Gastrocnemius medialis (tissue), 4 donors: ENCODE data around the gene EHD4. TPM values are rescaled to one million over a fixed set of nuclear protein-coding genes. Genes with fewer than 3 reads are reported as not detected.

Source experiments
- ATAC-seq, 2 donors: fragments of 150-250 bp; one replicate each; pipeline ENCODE4 v1.9.1; 2016
- DNase-seq, 2 donors: peaks; one replicate each; pipeline ENCODE4 v3.0.0-alpha.2; 2019
- H3K27ac ChIP-seq, 4 donors: fragments of 200-600 bp; sonication (generic); 1 replicate in 1 of 4; 2 replicates in 3 of 4; pipeline ENCODE4 v1.5.1; 2016 to 2018; ENCODE audit warnings: mild to moderate bottlenecking in 2 of 4, moderate library complexity in 1 of 4
- H3K27me3 ChIP-seq, 3 donors: fragments of 200-600 bp; sonication (generic) in 2 of 3; 1 replicate in 1 of 3; 2 replicates in 2 of 3; pipeline versions ENCODE4 v1.5.1 to v1.6.0; 2016 to 2019; ENCODE audit warnings: mild to moderate bottlenecking in 1 of 3, moderate library complexity in 1 of 3
- H3K36me3 ChIP-seq, 2 donors: fragments of 200-600 bp; sonication (generic) in 1 of 2; one replicate each; pipeline ENCODE4 v1.5.1; 2017 to 2018
- H3K4me1 ChIP-seq, 2 donors: fragments of 200-600 bp; sonication (generic) in 1 of 2; one replicate each; pipeline ENCODE4 v1.5.1; 2016 to 2017; ENCODE audit warnings: mild to moderate bottlenecking in 2 of 2
- H3K4me3 ChIP-seq, 4 donors: fragments of 200-600 bp; sonication (generic) in 3 of 4; 1 replicate in 1 of 4; 2 replicates in 3 of 4; pipeline ENCODE4 v1.5.1; 2016 to 2019; ENCODE audit warnings: mild to moderate bottlenecking in 2 of 4
- H3K9me3 ChIP-seq, 3 donors: fragments of 200-600 bp; sonication (generic) in 2 of 3; 1 replicate in 1 of 3; 2 replicates in 2 of 3; pipeline ENCODE4 v1.5.1; 2016 to 2019
- POLR2A ChIP-seq, 2 donors: fragments of 450-650 bp; IDR thresholded peaks; one replicate each; pipeline ENCODE4 v1.6.1; 2017; ENCODE audit warnings: antibody characterized with exemption in 2 of 2, mild to moderate bottlenecking in 2 of 2, moderate library complexity in 2 of 2
- in situ Hi-C, 4 donors: fragments of 200-750 bp; cut with MboI; loops; one replicate each; pipeline versions ENCODE4 v1.15.0 to v1.8.0; 2017; ENCODE audit warnings: low sequenced_read_pairs in 4 of 4
- intact Hi-C: fragments of 100-400 bp; cut with DNase I; formaldehyde crosslinking; loops from one replicate; pipeline ENCODE4 v1.15.1; 2023; ENCODE audit warnings: low total_unique reads
- total RNA-seq, 4 donors: library from RNA; depleted of rRNA; stranded (reverse); fragments of >200 nt; gene quantifications; one replicate each; pipeline versions ENCODE4 v1.1.0 to v1.2.3, GENCODE V29; 2016
- TF ChIP-seq, protein P1 (sequence below), 5 experiments: fragments of 450-650 bp in 3 of 5; fragments of 200-600 bp in 2 of 5; sonication (generic) in 2 of 5; IDR thresholded peaks in 4 of 5; conservative IDR thresholded peaks in 1 of 5; 1 replicate in 4 of 5; 2 replicates in 1 of 5; pipeline ENCODE4 v1.5.1; 2016 to 2019; ENCODE audit warnings: antibody characterized with exemption in 5 of 5, mild to moderate bottlenecking in 3 of 5, moderate library complexity in 3 of 5

EHD4 gene
- total RNA-seq, 4 donors from 2014 or later = 3.8 to 7.1 (median 4.3) TPM

DNA sequence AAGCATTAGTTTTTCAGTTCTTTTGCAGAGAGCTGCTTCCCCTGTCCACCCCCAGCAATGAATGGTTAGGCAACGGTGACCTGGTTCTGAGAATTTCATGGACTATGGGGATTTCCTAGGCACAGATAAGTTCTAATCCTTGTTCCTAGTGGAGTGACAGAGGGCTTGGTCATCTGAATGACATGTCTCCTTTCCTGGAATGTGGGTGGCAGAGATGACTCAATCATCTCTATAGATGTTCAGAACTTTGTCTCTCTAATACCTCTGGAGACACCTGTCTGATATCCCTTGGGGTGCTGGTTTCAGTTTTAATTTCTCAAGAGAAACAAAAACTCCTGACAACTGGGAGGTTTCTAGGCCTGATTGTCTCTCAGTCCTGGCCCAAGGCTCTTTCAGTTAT lies 38.1 kb upstream of the EHD4 start:
- H3K9me3 ChIP-seq = no peaks in the 10 kb centered on the region
- H3K27ac ChIP-seq = no peak overlapping the region
- DNase-seq (no peak), ATAC-seq (no peak)
- no peaks in the 10 kb centered on the region for H3K27me3 ChIP-seq
- in situ Hi-C loops = no loop called here
- intact Hi-C loops = no loop called here
- TF ChIP-seq POLR2A (IDR thresholded peaks at IDR 0.05) = no peak
- TF ChIP-seq, protein P1, sequence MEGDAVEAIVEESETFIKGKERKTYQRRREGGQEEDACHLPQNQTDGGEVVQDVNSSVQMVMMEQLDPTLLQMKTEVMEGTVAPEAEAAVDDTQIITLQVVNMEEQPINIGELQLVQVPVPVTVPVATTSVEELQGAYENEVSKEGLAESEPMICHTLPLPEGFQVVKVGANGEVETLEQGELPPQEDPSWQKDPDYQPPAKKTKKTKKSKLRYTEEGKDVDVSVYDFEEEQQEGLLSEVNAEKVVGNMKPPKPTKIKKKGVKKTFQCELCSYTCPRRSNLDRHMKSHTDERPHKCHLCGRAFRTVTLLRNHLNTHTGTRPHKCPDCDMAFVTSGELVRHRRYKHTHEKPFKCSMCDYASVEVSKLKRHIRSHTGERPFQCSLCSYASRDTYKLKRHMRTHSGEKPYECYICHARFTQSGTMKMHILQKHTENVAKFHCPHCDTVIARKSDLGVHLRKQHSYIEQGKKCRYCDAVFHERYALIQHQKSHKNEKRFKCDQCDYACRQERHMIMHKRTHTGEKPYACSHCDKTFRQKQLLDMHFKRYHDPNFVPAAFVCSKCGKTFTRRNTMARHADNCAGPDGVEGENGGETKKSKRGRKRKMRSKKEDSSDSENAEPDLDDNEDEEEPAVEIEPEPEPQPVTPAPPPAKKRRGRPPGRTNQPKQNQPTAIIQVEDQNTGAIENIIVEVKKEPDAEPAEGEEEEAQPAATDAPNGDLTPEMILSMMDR (IDR thresholded peaks at IDR 0.05 in 4 of 5, conservative IDR thresholded peaks at IDR 0.05 in 1 of 5) = no peak
- no peak overlapping the region for H3K4me3 ChIP-seq
- no peaks in the 10 kb centered on the region for H3K4me1 ChIP-seq
- no peaks in the 10 kb centered on the region for H3K36me3 ChIP-seq

DNA sequence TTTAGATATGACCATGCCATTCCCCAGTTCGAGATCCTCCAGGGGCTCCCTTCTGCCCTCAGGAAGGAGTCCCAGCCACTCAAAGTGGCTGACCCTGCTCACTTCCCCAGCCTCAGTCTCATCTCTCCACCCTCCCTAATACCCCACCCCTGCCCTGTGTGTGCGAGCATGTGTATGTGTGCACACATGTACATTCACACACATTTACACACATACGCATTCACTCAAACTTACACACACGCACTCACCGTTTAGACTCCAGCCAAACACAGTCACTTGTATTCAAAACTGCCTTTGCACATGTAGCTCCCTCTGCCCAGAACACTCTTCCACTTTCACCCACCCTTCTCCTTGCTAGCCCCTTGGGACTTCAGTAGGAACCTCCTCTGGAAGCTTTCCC lies 37.1 kb upstream of the EHD4 start:
- intact Hi-C loops (no loop called here), in situ Hi-C loops (no loop called here)
- no peaks in the 10 kb centered on the region for H3K27me3 ChIP-seq
- no peak for ATAC-seq
- no peaks in the 10 kb centered on the region for H3K9me3 ChIP-seq
- TF ChIP-seq POLR2A (IDR thresholded peaks at IDR 0.05) = no peak
- TF ChIP-seq, protein P1 (IDR thresholded peaks at IDR 0.05 in 4 of 5, conservative IDR thresholded peaks at IDR 0.05 in 1 of 5) = no peak
- DNase-seq = no peak
- H3K36me3 ChIP-seq = no peaks in the 10 kb centered on the region
- no peak overlapping the region for H3K27ac ChIP-seq
- no peaks in the 10 kb centered on the region for H3K4me1 ChIP-seq
- H3K4me3 ChIP-seq = no peak overlapping the region

DNA sequence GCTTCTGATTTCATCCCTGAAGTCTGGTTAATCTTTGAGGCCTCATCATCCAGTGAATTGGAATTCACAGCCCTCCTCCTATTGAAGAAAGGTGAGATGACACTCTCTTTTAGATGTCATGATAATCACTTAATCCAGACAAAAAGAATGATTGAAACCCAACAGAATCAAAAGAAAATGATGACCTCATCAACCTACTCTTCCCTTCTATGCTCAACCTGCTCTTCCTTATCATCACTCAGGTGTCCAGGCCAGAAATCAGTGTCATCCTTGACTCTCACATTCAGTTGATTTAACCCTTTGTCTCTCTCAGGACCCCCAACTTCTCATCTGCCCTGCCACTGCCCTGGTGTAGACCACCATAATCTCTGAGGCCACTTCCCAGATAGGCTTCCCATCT lies 36.7 kb upstream of the EHD4 start:
- intact Hi-C loops (no loop called here), in situ Hi-C loops (no loop called here)
- DNase-seq (no peak), ATAC-seq (no peak)
- Histone ChIP-seq H3K27ac (no peak overlapping the region), H3K4me3 (no peak overlapping the region), H3K27me3 (no peaks in the 10 kb centered on the region), H3K4me1 (no peaks in the 10 kb centered on the region), H3K36me3 (no peaks in the 10 kb centered on the region), H3K9me3 (no peaks in the 10 kb centered on the region)
- TF ChIP-seq, protein P1 (IDR thresholded peaks at IDR 0.05 in 4 of 5, conservative IDR thresholded peaks at IDR 0.05 in 1 of 5) = no peak

GRCh38 chr15:42007386-42007785 lies 35.0 kb upstream of the EHD4 start:
- Histone ChIP-seq H3K27me3 (no peaks in the 10 kb centered on the region), H3K9me3 (no peaks in the 10 kb centered on the region), H3K4me1 (peaks cover 0 to 2% of the 10 kb centered on the region in 2 donors), H3K4me3 (no peak overlapping the region), H3K27ac (no peak overlapping the region), H3K36me3 (no peaks in the 10 kb centered on the region)
- DNase-seq (no peak), ATAC-seq (no peak)
- intact Hi-C loops = no loop called here
- no peak for TF ChIP-seq POLR2A (IDR thresholded peaks at IDR 0.05)
- TF ChIP-seq, protein P1 (IDR thresholded peaks at IDR 0.05 in 4 of 5, conservative IDR thresholded peaks at IDR 0.05 in 1 of 5) = no peak
- in situ Hi-C loops = no loop called here

- DNase-seq (no peak), ATAC-seq (peak in 1 of 2 donors; percentile 27)
- in situ Hi-C loops (no loop called here), intact Hi-C loops (no loop called here)
- Histone ChIP-seq H3K27me3 (no peaks in the 10 kb centered on the region), H3K9me3 (no peaks in the 10 kb centered on the region), H3K36me3 (no peaks in the 10 kb centered on the region), H3K27ac (no peak overlapping the region), H3K4me1 (peaks cover 0 to 5% of the 10 kb centered on the region in 2 donors), H3K4me3 (no peak overlapping the region)
- TF ChIP-seq, protein P1 (IDR thresholded peaks at IDR 0.05 in 4 of 5, conservative IDR thresholded peaks at IDR 0.05 in 1 of 5) = no peak
- no peak for TF ChIP-seq POLR2A (IDR thresholded peaks at IDR 0.05)
Measured at GRCh38 chr15:42002333-42002732, 30.0 kb upstream of the EHD4 start.
